Measurements from ENCODE around the gene PHLPP1. TPM values are rescaled to one million over a fixed set of nuclear protein-coding genes. Genes with fewer than 3 reads are reported as not detected.

The PHLPP1 gene
- total RNA-seq, 2 donors from 2014 or later = 22.1 to 24.2 TPM

DNA sequence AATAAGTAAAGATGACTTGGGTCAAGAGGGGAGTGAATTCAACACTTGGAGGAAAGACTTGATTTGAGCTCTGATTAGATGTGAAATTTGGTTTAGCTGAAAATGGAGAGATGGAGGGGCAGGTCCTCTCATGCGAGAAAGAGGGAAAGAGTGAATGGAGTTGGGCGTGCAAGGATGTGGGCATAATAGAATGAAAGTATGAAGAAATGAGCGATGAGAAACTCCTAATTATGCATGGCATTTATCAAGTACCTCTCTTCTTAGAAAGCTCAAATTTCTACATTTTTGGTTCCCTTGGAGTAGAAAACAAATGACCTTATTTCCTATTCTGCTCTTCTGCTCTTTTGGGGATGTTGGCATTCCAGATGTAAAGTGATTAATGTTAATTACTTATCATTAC is 161.5 kb downstream of the PHLPP1 start:
- H3K27ac ChIP-seq = no peak overlapping the region
- H3K4me3 ChIP-seq = no peak overlapping the region
- no peak for DNase-seq
- no peak overlapping the region for H3K9ac ChIP-seq (ENCODE audit: low read depth in 2 of 2, low read length in 2 of 2)
- intact Hi-C loops (cut with DNase I) = no loop called here
- TF ChIP-seq, protein P1, sequence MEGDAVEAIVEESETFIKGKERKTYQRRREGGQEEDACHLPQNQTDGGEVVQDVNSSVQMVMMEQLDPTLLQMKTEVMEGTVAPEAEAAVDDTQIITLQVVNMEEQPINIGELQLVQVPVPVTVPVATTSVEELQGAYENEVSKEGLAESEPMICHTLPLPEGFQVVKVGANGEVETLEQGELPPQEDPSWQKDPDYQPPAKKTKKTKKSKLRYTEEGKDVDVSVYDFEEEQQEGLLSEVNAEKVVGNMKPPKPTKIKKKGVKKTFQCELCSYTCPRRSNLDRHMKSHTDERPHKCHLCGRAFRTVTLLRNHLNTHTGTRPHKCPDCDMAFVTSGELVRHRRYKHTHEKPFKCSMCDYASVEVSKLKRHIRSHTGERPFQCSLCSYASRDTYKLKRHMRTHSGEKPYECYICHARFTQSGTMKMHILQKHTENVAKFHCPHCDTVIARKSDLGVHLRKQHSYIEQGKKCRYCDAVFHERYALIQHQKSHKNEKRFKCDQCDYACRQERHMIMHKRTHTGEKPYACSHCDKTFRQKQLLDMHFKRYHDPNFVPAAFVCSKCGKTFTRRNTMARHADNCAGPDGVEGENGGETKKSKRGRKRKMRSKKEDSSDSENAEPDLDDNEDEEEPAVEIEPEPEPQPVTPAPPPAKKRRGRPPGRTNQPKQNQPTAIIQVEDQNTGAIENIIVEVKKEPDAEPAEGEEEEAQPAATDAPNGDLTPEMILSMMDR (IDR thresholded peaks at IDR 0.05) = no peak
- no peaks in the 10 kb centered on the region for H3K27me3 ChIP-seq
- no peaks in the 10 kb centered on the region for H3K9me3 ChIP-seq
- no peaks in the 10 kb centered on the region for H3K36me3 ChIP-seq
- H3K4me1 ChIP-seq = no peaks in the 10 kb centered on the region

DNA sequence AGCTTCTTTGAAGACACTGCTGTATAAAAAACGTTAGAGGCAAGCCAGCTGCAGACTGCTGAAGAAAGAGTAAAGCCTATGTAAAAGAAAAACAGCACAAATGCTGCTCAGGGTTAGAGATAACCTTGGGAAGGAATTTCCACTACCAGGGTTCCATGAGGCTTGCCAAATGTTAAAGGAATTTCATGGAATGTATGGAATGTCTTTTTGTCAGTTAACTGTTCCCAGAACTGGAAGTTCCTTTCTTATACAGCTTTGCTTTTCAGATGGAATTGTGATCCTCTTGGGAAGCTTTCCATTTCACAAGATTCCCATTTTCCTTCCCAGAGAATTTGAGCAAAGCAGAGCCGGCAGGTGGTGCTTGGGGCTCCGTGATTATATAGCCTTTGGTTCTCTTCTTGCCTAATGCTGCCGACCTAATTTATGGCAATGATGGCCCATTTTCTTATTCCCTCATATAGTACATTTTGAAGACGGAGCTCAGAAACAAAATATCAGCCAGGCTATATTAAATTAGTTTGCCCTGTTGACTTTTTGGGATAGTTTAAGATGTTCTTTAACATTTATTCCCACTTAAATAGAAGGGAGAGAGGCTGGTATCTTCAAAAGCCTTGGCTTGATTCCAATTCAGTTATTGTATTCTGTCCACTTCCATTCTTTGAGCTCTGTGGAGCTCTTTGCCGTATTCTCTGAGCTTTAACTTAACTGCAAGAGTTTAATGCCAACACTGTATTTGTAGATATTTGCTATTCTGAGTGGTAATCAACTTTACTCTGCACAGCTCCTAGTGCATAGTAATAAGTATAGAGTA is 162.3 kb downstream of the PHLPP1 start:
- no peaks in the 10 kb centered on the region for H3K4me1 ChIP-seq
- H3K36me3 ChIP-seq = no peaks in the 10 kb centered on the region
- no peaks in the 10 kb centered on the region for H3K9me3 ChIP-seq
- no peak overlapping the region for H3K9ac ChIP-seq (ENCODE audit: low read depth in 2 of 2, low read length in 2 of 2)
- no peak overlapping the region for H3K4me3 ChIP-seq
- no peaks in the 10 kb centered on the region for H3K27me3 ChIP-seq
- intact Hi-C loops (cut with DNase I) = no loop called here
- TF ChIP-seq, protein P1 (IDR thresholded peaks at IDR 0.05) = no peak
- no peak for DNase-seq
- H3K27ac ChIP-seq = no peak overlapping the region

DNA sequence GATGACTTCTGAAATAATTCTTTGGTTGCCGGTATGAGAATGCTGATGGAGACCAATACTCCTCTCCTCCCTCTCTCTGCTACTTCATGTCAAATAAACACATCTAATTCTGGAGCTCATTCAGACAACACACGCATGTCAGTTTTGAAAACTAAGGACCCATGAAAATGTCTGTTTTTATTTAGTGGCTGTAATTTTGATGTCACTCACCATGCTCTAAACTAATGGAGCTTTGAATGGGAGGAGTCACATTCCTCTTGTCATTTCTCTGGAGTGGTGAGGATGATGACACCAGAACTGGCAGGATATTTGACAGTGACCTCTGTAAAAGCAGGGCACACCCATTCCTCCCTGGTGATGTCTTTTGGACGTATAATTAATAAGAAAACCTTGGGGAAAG is 163.0 kb downstream of the PHLPP1 start:
- Histone ChIP-seq H3K9me3 (no peaks in the 10 kb centered on the region), H3K36me3 (no peaks in the 10 kb centered on the region), H3K27ac (no peak overlapping the region), H3K4me3 (no peak overlapping the region), H3K27me3 (no peaks in the 10 kb centered on the region), H3K9ac (ENCODE audit: low read depth in 2 of 2, low read length in 2 of 2) (no peak overlapping the region), H3K4me1 (no peaks in the 10 kb centered on the region)
- TF ChIP-seq, protein P1 (IDR thresholded peaks at IDR 0.05) = no peak
- DNase-seq = no peak
- intact Hi-C loops (cut with DNase I) = no loop called here

DNA sequence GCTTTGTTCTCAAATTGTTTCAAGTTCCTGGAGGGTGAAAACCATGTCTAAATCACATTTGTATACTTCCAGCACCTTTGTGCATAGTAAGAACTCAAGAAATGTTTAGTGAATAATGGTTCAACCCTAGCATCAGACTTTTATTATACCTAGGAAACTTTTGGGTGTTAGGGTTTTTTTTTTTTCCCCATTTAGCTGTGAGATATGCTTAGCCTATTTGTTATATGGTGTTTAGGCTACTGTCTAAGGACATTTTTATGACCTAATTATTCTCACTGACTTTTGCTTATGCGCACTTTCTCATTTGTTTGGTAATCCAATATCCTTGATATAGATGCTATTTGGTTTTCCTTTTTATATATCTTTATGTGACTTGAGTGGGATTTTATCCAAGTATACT is 164.7 kb downstream of the PHLPP1 start:
- Histone ChIP-seq H3K9me3 (no peaks in the 10 kb centered on the region), H3K27ac (no peak overlapping the region), H3K4me3 (no peak overlapping the region), H3K9ac (ENCODE audit: low read depth in 2 of 2, low read length in 2 of 2) (no peak overlapping the region), H3K27me3 (no peaks in the 10 kb centered on the region), H3K4me1 (no peaks in the 10 kb centered on the region), H3K36me3 (no peaks in the 10 kb centered on the region)
- intact Hi-C loops (cut with DNase I) = no loop called here
- DNase-seq = no peak
- TF ChIP-seq, protein P1 (IDR thresholded peaks at IDR 0.05) = no peak

DNA sequence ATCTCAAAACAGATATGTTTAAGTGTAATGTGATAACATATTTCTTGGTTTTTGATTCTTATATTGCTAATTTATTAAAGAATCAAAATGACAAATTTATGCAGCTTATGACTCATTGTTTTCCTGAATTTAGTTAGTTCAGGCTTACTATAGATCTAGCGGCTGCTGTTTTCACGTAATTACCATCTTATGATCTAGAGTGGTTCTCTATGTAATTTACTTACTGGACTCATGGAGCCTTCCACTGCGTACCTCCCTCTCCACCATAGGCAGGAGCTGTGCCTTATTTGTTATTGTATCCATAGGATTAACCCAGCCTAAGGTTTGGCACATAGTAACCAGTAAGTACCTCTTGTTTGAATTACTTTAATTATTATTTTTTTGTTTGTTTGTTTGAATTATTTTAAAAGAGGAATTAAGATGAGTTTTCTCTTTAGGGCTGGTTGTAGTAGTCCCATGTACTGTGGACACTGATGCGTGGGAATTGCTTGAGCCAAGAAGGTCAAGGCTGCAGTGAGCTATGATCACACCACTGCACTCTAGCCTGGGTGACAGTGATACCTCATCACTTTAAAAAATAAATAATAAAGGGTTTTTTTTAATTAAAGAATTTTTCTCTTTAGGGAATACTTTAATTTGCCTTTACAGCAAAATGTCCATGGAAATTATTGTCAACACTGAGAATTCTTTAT is 165.5 kb downstream of the PHLPP1 start:
- TF ChIP-seq, protein P1 (IDR thresholded peaks at IDR 0.05) = no peak
- intact Hi-C loops (cut with DNase I) = no loop called here
- no peaks in the 10 kb centered on the region for H3K36me3 ChIP-seq
- no peak overlapping the region for H3K4me3 ChIP-seq
- H3K27me3 ChIP-seq = no peaks in the 10 kb centered on the region
- no peak overlapping the region for H3K9ac ChIP-seq (ENCODE audit: low read depth in 2 of 2, low read length in 2 of 2)
- no peak for DNase-seq
- no peak overlapping the region for H3K27ac ChIP-seq
- no peaks in the 10 kb centered on the region for H3K9me3 ChIP-seq
- no peaks in the 10 kb centered on the region for H3K4me1 ChIP-seq
